Heart right ventricle (tissue), 16 donors: ENCODE data around the gene CACNA1B. TPM values are rescaled to one million over a fixed set of nuclear protein-coding genes. Genes with fewer than 3 reads are reported as not detected.

Experiments used
- ATAC-seq, 8 donors: fragments of 200-7000 bp; cut with Tn5 transposase; one replicate each; pipeline ENCODE4 v1.9.1; 2020; ENCODE audit warnings: mild to moderate bottlenecking in 8 of 8, moderate library complexity in 8 of 8, moderate number of reproducible peaks in 1 of 8
- DNase-seq, 2 donors: peaks; one replicate each; pipeline ENCODE4 v3.0.0-alpha.2; 2020
- H3K27ac ChIP-seq, 10 donors: fragments of 200-600 bp; sonication (generic) in 2 of 10; one replicate each; pipeline versions ENCODE4 v1.5.0 to v1.8.0; 2020 to 2022; ENCODE audit warnings: mild to moderate bottlenecking in 3 of 10
- H3K27me3 ChIP-seq, 7 donors: fragments of 200-600 bp; one replicate each; pipeline ENCODE4 v1.8.0; 2021 to 2022; ENCODE audit warnings: mild to moderate bottlenecking in 2 of 7
- H3K36me3 ChIP-seq, 9 donors: fragments of 200-600 bp; sonication (generic) in 1 of 9; one replicate each; pipeline versions ENCODE4 v1.5.0 to v1.8.0; 2020 to 2022; ENCODE audit warnings: mild to moderate bottlenecking in 2 of 9
- H3K4me1 ChIP-seq, 9 donors: fragments of 200-600 bp; sonication (generic) in 1 of 9; one replicate each; pipeline versions ENCODE4 v1.5.0 to v1.8.0; 2020 to 2022; ENCODE audit warnings: mild to moderate bottlenecking in 4 of 9
- H3K4me3 ChIP-seq, 10 donors: fragments of 200-600 bp; sonication (generic) in 2 of 10; one replicate each; pipeline versions ENCODE4 v1.5.0 to v1.8.0; 2020 to 2022; ENCODE audit warnings: mild to moderate bottlenecking in 7 of 10, moderate library complexity in 2 of 10
- H3K9me3 ChIP-seq, 11 donors: fragments of 200-600 bp in 10 of 11; sonication (generic) in 2 of 11; one replicate each; pipeline versions ENCODE4 v1.5.0 to v1.8.0; 2013 to 2022; ENCODE audit warnings: mild to moderate bottlenecking in 2 of 11, control low read depth in 1 of 11, moderate library complexity in 1 of 11
- WGBS, 2 donors: extraction: QIAGEN DNeasy Blood & Tissue Kit; methylation state at CpG; one replicate each; pipeline ENCODE4 v1.1.7; 2013; ENCODE audit warnings: inconsistent platforms in 1 of 2; 5-methylcytosine and 5-hydroxymethylcytosine counted together
- intact Hi-C, 10 donors: fragments of 100-400 bp; cut with DNase I; formaldehyde crosslinking; loops; one replicate each; pipeline versions ENCODE4 v1.11.1 to v1.14.2; 2022
- polyA plus RNA-seq, 2 donors: library from polyadenylated mRNA; stranded (reverse); fragments of 200-250 nt; gene quantifications; one replicate each; pipeline ENCODE4 v1.2.3, GENCODE V29; 2013
- total RNA-seq, 10 donors: library from RNA; stranded (reverse); fragmentation: NEBNext Ultra II Directional in 3 of 10; extraction: Animal tissue kit (Norgen Biotek cat#: 25700) in 3 of 10; gene quantifications; one replicate each; pipeline versions ENCODE4 v1.2.1 to v1.2.4, GENCODE V29; 2021 to 2023
- TF ChIP-seq, protein P1 (sequence below), 9 donors: fragments of 200-600 bp; sonication (generic) in 2 of 9; IDR thresholded peaks; one replicate each; pipeline versions ENCODE4 v1.5.0 to v1.8.0; 2021 to 2022; ENCODE audit warnings: antibody characterized with exemption in 9 of 9, mild to moderate bottlenecking in 5 of 9, moderate library complexity in 1 of 9
- donor health status: Arrhythmogenic right ventricular cardiomyopathy.
- donor health status: ischemic (EF 13 %, LVEDD 7.1; RV severe dilation, severe dysfunction).
- donor health status: healthy with polysubstance abuse.
- donor health status: DM: no; HTN: yes; CAD: no.
- donor health status: DM: no; HTN: no; CAD: no.
- donor health status: ischemic (EF 25% LVEDD 6.9; RV normal size, moderate dysfunction).
- donor health status: ischemic (EF 25% LVEDD 5.7; RV mildly dilated, moderate dysfunction).
- donor health status: healthy.
- donor health status: DM: yes; HTN: yes; CAD: no.
- donor health status: Ischemic cardiomyopathy.
- donor health status: ischemic (EF 35%, LVEDD 5.7; RV mildly dilated, moderate dysfunction).
- donor health status: nonischemic (EF 11% LVEDD 7.7; RV severe dilation, severe dysfunction).
- donor health status: DM: yes; HTN: yes; CAD: no.
- donor health status: PGD.
- donor health status: ischemic (EF 29% LVEDD 5.4; RV normal size, mild dysfunction).
- donor health status: nonischemic (EF 23%, LVEDD 6.1; RV moderate dilation, normal function).

The CACNA1B gene
- total and polyA plus RNA-seq, 12 donors, result under 0.01 to 0.66 (median 0.15) TPM; not detected in 1

DNA sequence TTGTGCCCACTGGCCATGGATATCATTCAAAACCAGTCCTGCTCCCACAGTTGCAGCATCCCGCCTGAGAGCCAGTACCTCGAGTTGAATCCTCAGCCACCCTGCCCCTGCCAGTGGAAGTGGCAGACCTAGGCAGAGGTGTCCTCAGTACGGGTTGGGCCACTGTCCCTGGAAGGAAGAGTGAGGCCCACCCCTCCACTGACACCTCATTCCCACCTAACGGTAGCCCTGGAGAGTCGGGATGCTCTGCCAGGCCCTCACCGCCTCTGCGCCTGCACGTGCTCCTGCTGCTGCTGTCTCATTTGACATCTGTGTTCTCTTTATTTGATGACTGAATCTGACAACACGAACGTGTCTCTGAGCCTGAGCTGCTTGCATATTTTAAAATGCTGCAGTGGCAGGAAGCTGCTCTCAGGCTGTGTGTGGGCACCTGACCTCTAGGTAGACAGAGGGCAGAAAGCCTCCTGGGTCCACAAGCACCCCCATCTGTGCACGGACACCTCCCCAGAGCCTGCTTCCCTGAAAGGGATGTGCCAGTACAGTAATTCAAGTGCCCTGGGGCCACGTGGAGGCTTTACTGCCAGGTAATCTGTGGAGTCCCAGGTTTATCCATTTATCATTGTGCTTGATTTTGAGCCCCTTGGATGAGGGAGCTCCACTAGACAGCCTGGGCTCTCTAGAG lies 194.7 kb downstream of the CACNA1B start:
- Histone ChIP-seq H3K4me3 (no peak overlapping the region), H3K9me3 (no peaks in the 10 kb centered on the region)
- WGBS, 2 donors, result 68 to 71% methylated on average over 12 of the region's 12 CpGs

DNA sequence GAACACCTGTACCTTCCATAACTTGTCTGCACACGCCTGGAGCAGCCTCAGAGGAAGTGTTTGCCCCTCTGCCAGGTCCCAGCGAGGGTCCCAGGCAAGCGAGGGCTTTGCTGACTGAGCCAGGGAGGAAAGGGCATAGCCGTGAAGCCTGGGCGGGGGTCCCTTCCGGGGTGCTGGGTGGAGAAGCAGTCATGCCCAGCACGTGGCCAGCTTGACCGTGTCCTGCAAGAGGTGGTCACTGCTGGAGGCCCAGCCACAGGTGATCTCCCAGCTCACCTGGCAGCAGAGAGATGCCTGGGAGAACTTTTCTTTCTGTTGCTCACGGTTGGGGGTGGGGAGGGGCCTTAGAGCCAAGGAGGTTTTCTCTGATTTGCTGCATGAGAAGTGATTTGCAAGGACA lies 195.3 kb downstream of the CACNA1B start:
- Histone ChIP-seq H3K27me3 (peaks cover 0 to 19% (median 8%) of the 10 kb centered on the region in 7 donors), H3K27ac (no peak overlapping the region), H3K9me3 (no peaks in the 10 kb centered on the region), H3K4me3 (no peak overlapping the region), H3K36me3 (no peaks in the 10 kb centered on the region), H3K4me1 (no peaks in the 10 kb centered on the region)
- no peak for DNase-seq
- TF ChIP-seq, protein P1, sequence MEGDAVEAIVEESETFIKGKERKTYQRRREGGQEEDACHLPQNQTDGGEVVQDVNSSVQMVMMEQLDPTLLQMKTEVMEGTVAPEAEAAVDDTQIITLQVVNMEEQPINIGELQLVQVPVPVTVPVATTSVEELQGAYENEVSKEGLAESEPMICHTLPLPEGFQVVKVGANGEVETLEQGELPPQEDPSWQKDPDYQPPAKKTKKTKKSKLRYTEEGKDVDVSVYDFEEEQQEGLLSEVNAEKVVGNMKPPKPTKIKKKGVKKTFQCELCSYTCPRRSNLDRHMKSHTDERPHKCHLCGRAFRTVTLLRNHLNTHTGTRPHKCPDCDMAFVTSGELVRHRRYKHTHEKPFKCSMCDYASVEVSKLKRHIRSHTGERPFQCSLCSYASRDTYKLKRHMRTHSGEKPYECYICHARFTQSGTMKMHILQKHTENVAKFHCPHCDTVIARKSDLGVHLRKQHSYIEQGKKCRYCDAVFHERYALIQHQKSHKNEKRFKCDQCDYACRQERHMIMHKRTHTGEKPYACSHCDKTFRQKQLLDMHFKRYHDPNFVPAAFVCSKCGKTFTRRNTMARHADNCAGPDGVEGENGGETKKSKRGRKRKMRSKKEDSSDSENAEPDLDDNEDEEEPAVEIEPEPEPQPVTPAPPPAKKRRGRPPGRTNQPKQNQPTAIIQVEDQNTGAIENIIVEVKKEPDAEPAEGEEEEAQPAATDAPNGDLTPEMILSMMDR (IDR thresholded peaks at IDR 0.05), result no peak
- WGBS, 2 donors, result 64 to 77% methylated on average over 9 of the region's 9 CpGs
- ATAC-seq, result no peak
- intact Hi-C loops, result no loop called here

More for the DNA sequence above, 194.7 kb downstream of the CACNA1B start:
- Histone ChIP-seq H3K27me3 (peaks cover 0 to 20% (median 11%) of the 10 kb centered on the region in 7 donors), H3K4me1 (no peaks in the 10 kb centered on the region), H3K27ac (no peak overlapping the region), H3K36me3 (no peaks in the 10 kb centered on the region)
- intact Hi-C loops, result no loop called here
- no peak for ATAC-seq
- TF ChIP-seq, protein P1 (IDR thresholded peaks at IDR 0.05), result no peak
- no peak for DNase-seq

DNA sequence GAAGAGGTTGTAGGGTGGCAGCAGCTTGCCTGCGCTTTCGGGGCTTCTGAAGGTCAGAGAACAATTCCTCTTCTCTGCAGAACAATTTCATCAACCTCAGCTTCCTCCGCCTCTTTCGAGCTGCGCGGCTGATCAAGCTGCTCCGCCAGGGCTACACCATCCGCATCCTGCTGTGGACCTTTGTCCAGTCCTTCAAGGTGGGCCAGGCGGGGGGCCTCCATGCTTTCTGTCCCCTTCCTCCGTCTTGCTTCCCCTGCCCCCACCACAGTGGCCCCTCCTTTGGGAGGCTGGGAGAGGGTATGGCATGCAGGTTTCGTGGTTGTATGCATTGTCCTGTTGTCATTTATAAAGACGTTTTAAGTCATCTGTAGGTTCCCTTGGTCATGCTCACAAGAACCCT lies 195.8 kb downstream of the CACNA1B start:
- ATAC-seq, result no peak
- no peak for DNase-seq
- no peak overlapping the region for H3K4me3 ChIP-seq
- H3K27me3 ChIP-seq, result peaks cover 0 to 21% (median 9%) of the 10 kb centered on the region in 7 donors
- no peaks in the 10 kb centered on the region for H3K4me1 ChIP-seq
- H3K27ac ChIP-seq, result no peak overlapping the region
- no peaks in the 10 kb centered on the region for H3K36me3 ChIP-seq
- 84 to 88% methylated on average over 12 of the region's 12 CpGs for WGBS, 2 donors
- TF ChIP-seq, protein P1 (IDR thresholded peaks at IDR 0.05), result no peak
- intact Hi-C loops, result no loop called here
- no peaks in the 10 kb centered on the region for H3K9me3 ChIP-seq

DNA sequence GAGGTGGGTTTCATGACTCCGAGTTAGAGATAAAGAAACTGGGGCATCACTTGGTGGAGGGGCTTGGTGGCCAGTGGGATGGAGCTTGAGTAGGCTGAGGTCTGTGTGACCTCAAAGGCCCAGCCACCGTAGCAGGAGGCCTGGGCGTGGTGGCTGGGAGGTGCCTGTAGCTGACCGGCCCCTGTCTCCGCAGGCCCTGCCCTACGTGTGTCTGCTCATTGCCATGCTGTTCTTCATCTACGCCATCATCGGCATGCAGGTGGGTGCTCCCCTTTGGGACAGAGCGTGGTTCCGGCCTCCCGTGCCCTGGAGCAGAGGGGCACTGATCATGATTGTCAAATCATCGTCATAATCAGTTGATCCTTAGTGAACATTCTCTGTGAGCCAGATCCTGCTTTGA lies 196.2 kb downstream of the CACNA1B start:
- Histone ChIP-seq H3K27me3 (peaks cover 0 to 22% (median 13%) of the 10 kb centered on the region in 7 donors), H3K36me3 (no peaks in the 10 kb centered on the region), H3K4me1 (no peaks in the 10 kb centered on the region), H3K27ac (no peak overlapping the region), H3K4me3 (no peak overlapping the region), H3K9me3 (no peaks in the 10 kb centered on the region)
- no peak for DNase-seq
- intact Hi-C loops, result no loop called here
- 88 to 92% methylated on average over 12 of the region's 12 CpGs for WGBS, 2 donors
- no peak for ATAC-seq
- TF ChIP-seq, protein P1 (IDR thresholded peaks at IDR 0.05), result no peak
